ENCODE data around the gene CRIM1. TPM values are rescaled to one million over a fixed set of nuclear protein-coding genes. Genes with fewer than 3 reads are reported as not detected.

CRIM1 gene
- total and polyA plus RNA-seq, 2 experiments from 2014 or later, result 10.5 to 36.4 TPM

DNA sequence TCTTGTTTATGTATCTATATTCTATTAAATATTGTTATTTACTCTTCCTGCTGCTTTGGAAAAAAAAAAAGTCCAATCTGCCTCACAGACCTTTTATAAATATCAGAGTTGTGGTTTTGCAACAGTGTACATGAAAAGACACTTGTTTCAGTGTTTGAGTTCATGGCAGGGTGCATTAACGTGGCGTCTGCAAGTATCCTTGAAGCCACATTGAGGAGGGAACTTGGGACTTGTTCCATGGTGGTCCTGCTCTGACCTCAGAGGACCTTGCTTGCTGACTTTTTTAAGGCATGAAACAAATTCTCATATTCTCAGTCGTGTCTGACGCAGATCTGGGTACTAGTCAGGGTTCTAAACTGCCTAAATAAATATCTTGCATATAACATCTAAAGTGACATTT, 55.1 kb downstream of the CRIM1 start:
- TF ChIP-seq CREB1 (CRISPR knock-in tag; IDR thresholded peaks at IDR 0.05; ENCODE audit: low read depth), result no peak
- TF ChIP-seq, protein P1, sequence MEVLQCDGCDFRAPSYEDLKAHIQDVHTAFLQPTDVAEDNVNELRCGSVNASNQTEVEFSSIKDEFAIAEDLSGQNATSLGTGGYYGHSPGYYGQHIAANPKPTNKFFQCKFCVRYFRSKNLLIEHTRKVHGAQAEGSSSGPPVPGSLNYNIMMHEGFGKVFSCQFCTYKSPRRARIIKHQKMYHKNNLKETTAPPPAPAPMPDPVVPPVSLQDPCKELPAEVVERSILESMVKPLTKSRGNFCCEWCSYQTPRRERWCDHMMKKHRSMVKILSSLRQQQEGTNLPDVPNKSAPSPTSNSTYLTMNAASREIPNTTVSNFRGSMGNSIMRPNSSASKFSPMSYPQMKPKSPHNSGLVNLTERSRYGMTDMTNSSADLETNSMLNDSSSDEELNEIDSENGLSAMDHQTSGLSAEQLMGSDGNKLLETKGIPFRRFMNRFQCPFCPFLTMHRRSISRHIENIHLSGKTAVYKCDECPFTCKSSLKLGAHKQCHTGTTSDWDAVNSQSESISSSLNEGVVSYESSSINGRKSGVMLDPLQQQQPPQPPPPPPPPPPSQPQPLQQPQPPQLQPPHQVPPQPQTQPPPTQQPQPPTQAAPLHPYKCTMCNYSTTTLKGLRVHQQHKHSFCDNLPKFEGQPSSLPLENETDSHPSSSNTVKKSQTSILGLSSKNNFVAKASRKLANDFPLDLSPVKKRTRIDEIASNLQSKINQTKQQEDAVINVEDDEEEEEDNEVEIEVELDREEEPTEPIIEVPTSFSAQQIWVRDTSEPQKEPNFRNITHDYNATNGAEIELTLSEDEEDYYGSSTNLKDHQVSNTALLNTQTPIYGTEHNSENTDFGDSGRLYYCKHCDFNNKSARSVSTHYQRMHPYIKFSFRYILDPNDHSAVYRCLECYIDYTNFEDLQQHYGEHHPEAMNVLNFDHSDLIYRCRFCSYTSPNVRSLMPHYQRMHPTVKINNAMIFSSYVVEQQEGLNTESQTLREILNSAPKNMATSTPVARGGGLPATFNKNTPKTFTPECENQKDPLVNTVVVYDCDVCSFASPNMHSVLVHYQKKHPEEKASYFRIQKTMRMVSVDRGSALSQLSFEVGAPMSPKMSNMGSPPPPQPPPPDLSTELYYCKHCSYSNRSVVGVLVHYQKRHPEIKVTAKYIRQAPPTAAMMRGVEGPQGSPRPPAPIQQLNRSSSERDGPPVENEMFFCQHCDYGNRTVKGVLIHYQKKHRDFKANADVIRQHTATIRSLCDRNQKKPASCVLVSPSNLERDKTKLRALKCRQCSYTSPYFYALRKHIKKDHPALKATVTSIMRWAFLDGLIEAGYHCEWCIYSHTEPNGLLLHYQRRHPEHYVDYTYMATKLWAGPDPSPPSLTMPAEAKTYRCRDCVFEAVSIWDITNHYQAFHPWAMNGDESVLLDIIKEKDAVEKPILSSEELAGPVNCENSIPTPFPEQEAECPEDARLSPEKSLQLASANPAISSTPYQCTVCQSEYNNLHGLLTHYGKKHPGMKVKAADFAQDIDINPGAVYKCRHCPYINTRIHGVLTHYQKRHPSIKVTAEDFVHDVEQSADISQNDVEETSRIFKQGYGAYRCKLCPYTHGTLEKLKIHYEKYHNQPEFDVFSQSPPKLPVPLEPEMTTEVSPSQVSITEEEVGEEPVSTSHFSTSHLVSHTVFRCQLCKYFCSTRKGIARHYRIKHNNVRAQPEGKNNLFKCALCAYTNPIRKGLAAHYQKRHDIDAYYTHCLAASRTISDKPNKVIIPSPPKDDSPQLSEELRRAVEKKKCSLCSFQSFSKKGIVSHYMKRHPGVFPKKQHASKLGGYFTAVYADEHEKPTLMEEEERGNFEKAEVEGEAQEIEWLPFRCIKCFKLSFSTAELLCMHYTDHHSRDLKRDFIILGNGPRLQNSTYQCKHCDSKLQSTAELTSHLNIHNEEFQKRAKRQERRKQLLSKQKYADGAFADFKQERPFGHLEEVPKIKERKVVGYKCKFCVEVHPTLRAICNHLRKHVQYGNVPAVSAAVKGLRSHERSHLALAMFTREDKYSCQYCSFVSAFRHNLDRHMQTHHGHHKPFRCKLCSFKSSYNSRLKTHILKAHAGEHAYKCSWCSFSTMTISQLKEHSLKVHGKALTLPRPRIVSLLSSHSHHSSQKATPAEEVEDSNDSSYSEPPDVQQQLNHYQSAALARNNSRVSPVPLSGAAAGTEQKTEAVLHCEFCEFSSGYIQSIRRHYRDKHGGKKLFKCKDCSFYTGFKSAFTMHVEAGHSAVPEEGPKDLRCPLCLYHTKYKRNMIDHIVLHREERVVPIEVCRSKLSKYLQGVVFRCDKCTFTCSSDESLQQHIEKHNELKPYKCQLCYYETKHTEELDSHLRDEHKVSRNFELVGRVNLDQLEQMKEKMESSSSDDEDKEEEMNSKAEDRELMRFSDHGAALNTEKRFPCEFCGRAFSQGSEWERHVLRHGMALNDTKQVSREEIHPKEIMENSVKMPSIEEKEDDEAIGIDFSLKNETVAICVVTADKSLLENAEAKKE (CRISPR knock-in tag; IDR thresholded peaks at IDR 0.05), result no peak
- TF ChIP-seq EZH2phosphoT487 (IDR thresholded peaks at IDR 0.05; ENCODE audit: unreplicated experiment), result no peak
- TF ChIP-seq NANOG (IDR thresholded peaks at IDR 0.05; ENCODE audit: borderline replicate concordance), result no peak
- TF ChIP-seq POLR2AphosphoS5 (IDR thresholded peaks at IDR 0.05; ENCODE audit: low read depth), result no peak
- TF ChIP-seq STAT1 (IDR thresholded peaks at IDR 0.05; ENCODE audit: unreplicated experiment), result no peak
- TF ChIP-seq CTCF (conservative IDR thresholded peaks at IDR 0.05; ENCODE audit: low read depth in 2 of 2), result no peak
- no peak for TF ChIP-seq REST (IDR thresholded peaks at IDR 0.05; ENCODE audit: unreplicated experiment)
- no peak for TF ChIP-seq ZNF331 (CRISPR knock-in tag; IDR thresholded peaks at IDR 0.05; ENCODE audit: low read depth)
- TF ChIP-seq ETS1 (IDR thresholded peaks at IDR 0.05), result no peak
- no peak for TF ChIP-seq EZH2 (IDR thresholded peaks at IDR 0.05; ENCODE audit: low read depth, unreplicated experiment)
- H3K4me1 ChIP-seq (ENCODE audit: insufficient read depth), result peaks cover 73% of the 10 kb centered on the region
- H3K4me3 Mint-ChIP-seq, result no peak overlapping the region

More for the DNA sequence above, 55.1 kb downstream of the CRIM1 start:
- H3K27ac Mint-ChIP-seq, result no peak overlapping the region
- no peaks in the 10 kb centered on the region for H3F3A ChIP-seq (replicated peaks; ENCODE audit: low read depth)
- no peaks in the 10 kb centered on the region for H3K36me3 ChIP-seq (ENCODE audit: insufficient read depth)
- no peak overlapping the region for H3K27ac ChIP-seq (ENCODE audit: low read depth)
- no peaks in the 10 kb centered on the region for H3K27me3 ChIP-seq (ENCODE audit: insufficient read depth)
- H3K79me2 ChIP-seq (replicated peaks; ENCODE audit: insufficient read depth), result peaks cover 95% of the 10 kb centered on the region
- H3K27me3 Mint-ChIP-seq (ENCODE audit: insufficient read depth, low read depth, poor library complexity), result no peaks in the 10 kb centered on the region
- H3K4me1 Mint-ChIP-seq, result peaks cover 74% of the 10 kb centered on the region
- no peak overlapping the region for H3K4me2 ChIP-seq
- H3K36me3 Mint-ChIP-seq (ENCODE audit: low read depth), result no peaks in the 10 kb centered on the region
- no peak overlapping the region for H2AFZ ChIP-seq
- ATAC-seq (no peak), DNase-seq (ENCODE audit: low spot score) (no peak)
- H4K20me1 ChIP-seq (replicated peaks; ENCODE audit: insufficient read depth), result peaks cover 13% of the 10 kb centered on the region
- no peaks in the 10 kb centered on the region for H3K9me3 Mint-ChIP-seq
- no peaks in the 10 kb centered on the region for H3K9me2 ChIP-seq (ENCODE audit: insufficient read depth)
- no peak overlapping the region for H3K4me3 ChIP-seq
